Measurements from ENCODE around the gene ASAP3. TPM values are rescaled to one million over a fixed set of nuclear protein-coding genes. Genes with fewer than 3 reads are reported as not detected.

ASAP3 gene
- total and polyA plus RNA-seq, 9 of the 15 experiments (the other 6 are each of a cell fraction or from before 2014, with no cell fraction given): 1.7 to 31.2 (median 17.4) TPM

DNA sequence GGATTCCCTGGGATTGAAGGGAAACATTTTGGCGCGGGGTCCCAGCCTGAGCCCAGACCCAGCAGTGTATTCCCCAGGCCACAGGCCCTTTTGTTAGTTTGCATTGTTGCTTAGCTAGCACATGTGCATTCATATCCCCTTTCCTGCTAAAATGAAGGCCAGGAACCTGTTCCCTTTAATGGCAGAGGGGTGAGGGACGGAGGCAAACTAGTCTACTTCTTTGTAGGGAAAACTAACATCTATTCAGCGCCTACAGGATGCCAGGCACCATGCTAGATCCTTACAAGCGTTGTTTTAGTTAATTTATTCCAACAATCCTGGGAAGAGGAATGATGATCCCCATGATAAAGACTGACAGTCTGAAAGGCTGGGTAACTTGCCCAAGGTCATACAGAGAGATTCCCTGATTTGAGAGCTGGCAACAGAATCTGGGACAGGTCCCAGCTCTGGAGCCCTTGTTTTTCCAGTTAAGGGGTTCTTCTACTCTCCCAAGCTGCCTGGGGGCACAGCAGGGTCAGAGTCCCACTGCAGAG is 47.6 kb upstream of the ASAP3 start:
- ChIA-PET POLR2A (interaction anchor here (0.6 to 1.3 kb wide), 11 partner anchors 8 to 772 kb away, joined by 3 to 6 read pairs (median 3); partner anchors contain the start of gene ID3), CTCF (ENCODE audit: low intra/inter-chr PET ratio) (interaction anchor here (0.7 kb wide), 1 partner anchor 133 kb away, joined by 3 read pairs; no protein-coding TSS in a partner anchor)
- in situ Hi-C loops (cut with MboI) (loop anchor here (5.0 to 10.0 kb wide), 3 partner anchors 34 to 557 kb away; partner anchors contain the start of genes HTR1D and LACTBL1), intact Hi-C loops (cut with micrococcal nuclease) (loop anchor here (10.0 kb wide), 4 partner anchors 107 to 557 kb away; partner anchors contain the start of genes HNRNPR, HTR1D, LACTBL1 and TCEA3)
- Histone ChIP-seq H3K27ac (ENCODE audit: extremely low read depth, low read depth, low read length) (peak overlapping the region; percentile 59), H3K9me3 (replicated peaks; ENCODE audit: control insufficient read depth, insufficient read depth, low read depth, low read length) (no peaks in the 10 kb centered on the region), H3K27me3 (ENCODE audit: control insufficient read depth in 2 of 2, insufficient read depth in 2 of 2, low read length in 2 of 2) (no peaks in the 10 kb centered on the region), H3K9ac (ENCODE audit: insufficient read depth in 1 of 2, low read depth in 2 of 2, low read length in 2 of 2) (peak overlapping the region; percentile 69 to 85), H3K4me1 (replicated peaks in 1 of 2; ENCODE audit: control insufficient read depth in 2 of 2, insufficient read depth in 2 of 2, low read length in 2 of 2) (peaks cover 45 to 47% of the 10 kb centered on the region in 2 experiments), H2AFZ (ENCODE audit: low read depth, low read length) (peak overlapping the region; percentile 93), H4K20me1 (replicated peaks; ENCODE audit: control insufficient read depth, insufficient read depth, low read length) (peaks cover 20% of the 10 kb centered on the region; the same call in 1 of the 2 replicates), H3K9me1 (ENCODE audit: control insufficient read depth, insufficient read depth, low read length) (peaks cover 10% of the 10 kb centered on the region), H3K4me3 (peak overlapping the region; percentile 55), H3K79me2 (ENCODE audit: control insufficient read depth, insufficient read depth, low read length) (peaks cover 43% of the 10 kb centered on the region), H3K36me3 (ENCODE audit: control insufficient read depth, insufficient read depth, low read length) (peaks cover 9% of the 10 kb centered on the region), H3K4me2 (ENCODE audit: insufficient read depth, low read length) (peak overlapping the region; percentile 81)
- no peak for DNase-seq (ENCODE audit: extremely low read depth in 1 of 4, low spot score in 3 of 4)
- WGBS (ENCODE audit: insufficient coverage, low coverage, missing lambda C conversion rate): 39% methylated on average over 5 of the region's 5 CpGs
- FAIRE-seq: no peak
- ATAC-seq: no peak
- BruUV-seq (replicated peaks): TSS peak; percentile 97
- TF ChIP-seq HSF4 (CRISPR knock-in tag; IDR thresholded peaks at IDR 0.05; ENCODE audit: borderline replicate concordance) (0 out of 2 replicates have a peak, but pooled peaks have one; percentile 23), HNRNPL (IDR thresholded peaks at IDR 0.05; ENCODE audit: low read depth, low read length) (no peak), BRD4 (IDR thresholded peaks at IDR 0.05) (no peak), PHF20 (IDR thresholded peaks at IDR 0.05; ENCODE audit: partially characterized antibody) (peak; percentile 49), ZNF436 (CRISPR knock-in tag; IDR thresholded peaks at IDR 0.05) (no peak), ZNF764 (CRISPR knock-in tag; IDR thresholded peaks at IDR 0.05; ENCODE audit: low read depth) (no peak), MAFK (IDR thresholded peaks at IDR 0.05; ENCODE audit: low read length) (no peak), U2AF2 (optimal IDR thresholded peaks at IDR 0.05; ENCODE audit: low read depth, low read length) (no peak), ZNF274 (IDR thresholded peaks at IDR 0.05; ENCODE audit: borderline replicate concordance, low read depth, low read length) (no peak), ZNF408 (CRISPR knock-in tag; IDR thresholded peaks at IDR 0.05; ENCODE audit: low read depth) (no peak), TSHZ1 (CRISPR knock-in tag; IDR thresholded peaks at IDR 0.05) (no peak), ZFX (CRISPR knock-in tag; IDR thresholded peaks at IDR 0.05) (peak; percentile 11; the same call in 1 of the 2 replicates), TEAD4 (IDR thresholded peaks at IDR 0.05; ENCODE audit: low read length) (no peak), TEAD4 (CRISPR knock-in tag; IDR thresholded peaks at IDR 0.05; ENCODE audit: borderline replicate concordance) (no peak), MCM2 (IDR thresholded peaks at IDR 0.05; ENCODE audit: low read depth) (no peak), ZSCAN32 (CRISPR knock-in tag; IDR thresholded peaks at IDR 0.05) (no peak)
- TF ChIP-seq, protein P1, sequence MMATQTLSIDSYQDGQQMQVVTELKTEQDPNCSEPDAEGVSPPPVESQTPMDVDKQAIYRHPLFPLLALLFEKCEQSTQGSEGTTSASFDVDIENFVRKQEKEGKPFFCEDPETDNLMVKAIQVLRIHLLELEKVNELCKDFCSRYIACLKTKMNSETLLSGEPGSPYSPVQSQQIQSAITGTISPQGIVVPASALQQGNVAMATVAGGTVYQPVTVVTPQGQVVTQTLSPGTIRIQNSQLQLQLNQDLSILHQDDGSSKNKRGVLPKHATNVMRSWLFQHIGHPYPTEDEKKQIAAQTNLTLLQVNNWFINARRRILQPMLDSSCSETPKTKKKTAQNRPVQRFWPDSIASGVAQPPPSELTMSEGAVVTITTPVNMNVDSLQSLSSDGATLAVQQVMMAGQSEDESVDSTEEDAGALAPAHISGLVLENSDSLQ (IDR thresholded peaks at IDR 0.05): 0 out of 2 replicates have a peak, but pooled peaks have one; percentile 18
- TF ChIP-seq, protein P2, sequence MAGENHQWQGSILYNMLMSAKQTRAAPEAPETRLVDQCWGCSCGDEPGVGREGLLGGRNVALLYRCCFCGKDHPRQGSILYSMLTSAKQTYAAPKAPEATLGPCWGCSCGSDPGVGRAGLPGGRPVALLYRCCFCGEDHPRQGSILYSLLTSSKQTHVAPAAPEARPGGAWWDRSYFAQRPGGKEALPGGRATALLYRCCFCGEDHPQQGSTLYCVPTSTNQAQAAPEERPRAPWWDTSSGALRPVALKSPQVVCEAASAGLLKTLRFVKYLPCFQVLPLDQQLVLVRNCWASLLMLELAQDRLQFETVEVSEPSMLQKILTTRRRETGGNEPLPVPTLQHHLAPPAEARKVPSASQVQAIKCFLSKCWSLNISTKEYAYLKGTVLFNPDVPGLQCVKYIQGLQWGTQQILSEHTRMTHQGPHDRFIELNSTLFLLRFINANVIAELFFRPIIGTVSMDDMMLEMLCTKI (IDR thresholded peaks at IDR 0.05; ENCODE audit: partially characterized antibody): no peak
